A549 (cell line): ENCODE measurements around the gene TCN2. TPM values are rescaled to one million over a fixed set of nuclear protein-coding genes. Genes with fewer than 3 reads are reported as not detected.

ENCODE experiments used
- ATAC-seq, 2 experiments: fragments of 200-7000 bp in 1 of 2; fragments of >200 bp in 1 of 2; cut with Nextera tagmentation in 1 of 2; cut with Tn5 transposase in 1 of 2; 3 replicates each; pipeline versions ENCODE4 v1.8.0 to v1.9.1; 2018 to 2020; ENCODE audit warnings: mild to moderate bottlenecking in 1 of 2, moderate library complexity in 1 of 2
- CTCF ChIA-PET: fragments of 300-600 bp; sonication (Branson Sonifier 250); formaldehyde crosslinking; extraction: SDS; loops from one replicate; lab custom pipeline; 2021; ENCODE audit warnings: antibody characterized with exemption, inconsistent platforms; lab: Yijun Ruan, JAX
- POLR2A ChIA-PET: fragments of 350-600 bp; formaldehyde crosslinking; extraction: SDS; loops from one replicate; lab custom pipeline; 2021; ENCODE audit warnings: antibody characterized with exemption, inconsistent platforms; lab: Yijun Ruan, JAX
- DNase-seq, 2 experiments: peaks; one replicate each; pipeline versions ENCODE4 v3.0.0 to v3.0.0-alpha.2; 2011 to 2016; ENCODE audit warnings: low read depth in 1 of 2, low spot score in 1 of 2
- FAIRE-seq: peaks from 2 replicates; lab custom pipeline; 2011; peaks lifted over from hg19 to GRCh38; lab: Jason Lieb, UNC
- H3K27ac ChIP-seq, 2 experiments: fragments of >200 bp; sonication (Bioruptor Twin); formaldehyde crosslinking; 3 replicates each; pipeline ENCODE4 v1.5.1; 2016 to 2017
- H3K4me1 ChIP-seq: fragments of >200 bp; sonication (Bioruptor Twin); formaldehyde crosslinking; 3 replicates; pipeline ENCODE4 v1.6.1; 2016
- H3K4me2 ChIP-seq: fragments of >200 bp; sonication (Bioruptor Twin); formaldehyde crosslinking; 3 replicates; pipeline ENCODE4 v1.6.1; 2016
- H3K4me3 ChIP-seq: fragments of >200 bp; sonication (Bioruptor Twin); formaldehyde crosslinking; 3 replicates; pipeline ENCODE4 v1.5.1; 2016
- H3K9me3 ChIP-seq: fragments of >200 bp; sonication (Bioruptor Twin); formaldehyde crosslinking; 3 replicates; pipeline ENCODE4 v1.6.1; 2016
- CHD2 ChIP-seq: fragments of 150-350 bp; IDR thresholded peaks from 2 replicates; pipeline ENCODE4 v1.6.1; 2014; ENCODE audit warnings: low read length; ENCODE audit not compliant: partially characterized antibody
- EHF ChIP-seq: fragments of 250-450 bp; sonication (Bioruptor Pico); IDR thresholded peaks from 2 replicates; pipeline ENCODE4 v1.5.0; 2020; ENCODE audit warnings: mild to moderate bottlenecking
- FOSL2 ChIP-seq, 2 experiments: fragments of 450-650 bp in 1 of 2; fragments of >200 bp in 1 of 2; sonication (Bioruptor Twin) in 1 of 2; formaldehyde crosslinking; IDR thresholded peaks; 2 replicates each; pipeline versions ENCODE4 v1.5.0 to v1.6.1; 2016 to 2020; ENCODE audit warnings: mild to moderate bottlenecking in 1 of 2, moderate library complexity in 1 of 2
- FOXS1 ChIP-seq: fragments of 250-450 bp; sonication (Bioruptor Pico); IDR thresholded peaks from 2 replicates; pipeline ENCODE4 v1.5.0; 2020; ENCODE audit warnings: mild to moderate bottlenecking, moderate library complexity
- GATA3 ChIP-seq: IDR thresholded peaks from 2 replicates; pipeline ENCODE4 v1.6.1; 2012; ENCODE audit warnings: borderline replicate concordance
- HEYL ChIP-seq: fragments of 250-450 bp; sonication (Bioruptor Pico); IDR thresholded peaks from 2 replicates; pipeline ENCODE4 v1.8.0; 2021; ENCODE audit warnings: mild to moderate bottlenecking, moderate library complexity
- HOXB13 ChIP-seq: fragments of 250-450 bp; sonication (Bioruptor Pico); IDR thresholded peaks from 2 replicates; pipeline ENCODE4 v1.5.0; 2020; ENCODE audit warnings: low read depth, mild to moderate bottlenecking, moderate library complexity
- JUN ChIP-seq, 2 experiments: fragments of >200 bp; sonication (Bioruptor Twin); formaldehyde crosslinking; IDR thresholded peaks; 2 replicates in 1 of 2; 3 replicates in 1 of 2; pipeline ENCODE4 v1.6.1; 2016 to 2017
- KDM1A ChIP-seq: fragments of 200-600 bp; sonication (generic); IDR thresholded peaks from 2 replicates; pipeline ENCODE4 v1.6.1; 2016; ENCODE audit warnings: low read depth, mild to moderate bottlenecking
- MAZ ChIP-seq: fragments of 150-350 bp; IDR thresholded peaks from 2 replicates; pipeline ENCODE4 v1.6.1; 2014; ENCODE audit warnings: antibody characterized with exemption, low read depth, low read length, borderline replicate concordance
- PBX3 ChIP-seq: IDR thresholded peaks from 2 replicates; pipeline ENCODE4 v1.6.1; 2012
- RAD21 ChIP-seq, 2 experiments: fragments of >200 bp in 1 of 2; sonication (Bioruptor Twin) in 1 of 2; formaldehyde crosslinking in 1 of 2; IDR thresholded peaks in 1 of 2; conservative IDR thresholded peaks in 1 of 2; 2 replicates in 1 of 2; 3 replicates in 1 of 2; pipeline ENCODE4 v1.6.1; 2012 to 2018; ENCODE audit warnings: inconsistent platforms in 1 of 2
- RARB ChIP-seq: fragments of 250-450 bp; sonication (Bioruptor Pico); IDR thresholded peaks from 2 replicates; pipeline ENCODE4 v1.8.0; 2021; ENCODE audit warnings: mild to moderate bottlenecking, moderate library complexity
- RNF2 ChIP-seq: fragments of 200-600 bp; sonication (generic); IDR thresholded peaks from 2 replicates; pipeline ENCODE4 v1.6.1; 2016; ENCODE audit warnings: low read depth, mild to moderate bottlenecking, antibody characterized with exemption, moderate library complexity, borderline replicate concordance
- SMC3 ChIP-seq: fragments of >200 bp; sonication (Bioruptor Twin); formaldehyde crosslinking; IDR thresholded peaks from 3 replicates; pipeline ENCODE4 v1.6.1; 2018; ENCODE audit warnings: inconsistent platforms
- WGBS: methylation state at CpG from one replicate; pipeline ENCODE4 v1.1.6; 2017; ENCODE audit errors: missing lambda C conversion rate; 5-methylcytosine and 5-hydroxymethylcytosine counted together
- polyA plus RNA-seq, 4 experiments: library from polyadenylated mRNA; depleted of rRNA in 3 of 4; stranded (reverse); fragments of >200 nt; fragmentation: RNase III in 1 of 4; extraction: RNeasy Plus Mini Kit Qiagen cat#74134 plus additional on column Dnase treatment in 1 of 4; gene quantifications; 2 replicates in 3 of 4; 3 replicates in 1 of 4; pipeline ENCODE4 v1.2.3, GENCODE V29; 2011 to 2017
- TF ChIP-seq, protein P1 (sequence below): fragments of 200-600 bp; sonication (generic); IDR thresholded peaks from 2 replicates; pipeline ENCODE4 v1.6.1; 2016; ENCODE audit warnings: antibody characterized with exemption, mild to moderate bottlenecking, moderate library complexity
- TF ChIP-seq, protein P2 (sequence below): IDR thresholded peaks from 2 replicates; pipeline ENCODE4 v1.6.1; 2012; ENCODE audit warnings: low read depth, borderline replicate concordance
- TF ChIP-seq, protein P3 (sequence below): fragments of >200 bp; sonication (Bioruptor Twin); formaldehyde crosslinking; IDR thresholded peaks from 2 replicates; pipeline ENCODE4 v1.6.1; 2016
- TF ChIP-seq, protein P4 (sequence below): fragments of 450-650 bp; IDR thresholded peaks from 2 replicates; pipeline ENCODE4 v1.6.1; 2014; ENCODE audit warnings: antibody characterized with exemption
- TF ChIP-seq, protein P5 (sequence below): fragments of 250-450 bp; sonication (Bioruptor Pico); IDR thresholded peaks from 2 replicates; pipeline ENCODE4 v1.5.0; 2021; ENCODE audit warnings: mild to moderate bottlenecking, moderate library complexity, borderline replicate concordance

TCN2 gene
- polyA plus RNA-seq, 2 of the 4 experiments (the other 2 are of a cell fraction), result 3.9 to 4.3 TPM

GRCh38 chr22:30664798-30665197, 57.8 kb downstream of the TCN2 start:
- Histone ChIP-seq H3K27ac (no peak overlapping the region), H3K4me3 (no peak overlapping the region)
- WGBS, result over 99% methylated on average over 13 of the region's 13 CpGs
- POLR2A ChIA-PET, result no interaction called here
- TF ChIP-seq MAZ, result no peak
- no peak for TF ChIP-seq CHD2
- TF ChIP-seq, protein P1, sequence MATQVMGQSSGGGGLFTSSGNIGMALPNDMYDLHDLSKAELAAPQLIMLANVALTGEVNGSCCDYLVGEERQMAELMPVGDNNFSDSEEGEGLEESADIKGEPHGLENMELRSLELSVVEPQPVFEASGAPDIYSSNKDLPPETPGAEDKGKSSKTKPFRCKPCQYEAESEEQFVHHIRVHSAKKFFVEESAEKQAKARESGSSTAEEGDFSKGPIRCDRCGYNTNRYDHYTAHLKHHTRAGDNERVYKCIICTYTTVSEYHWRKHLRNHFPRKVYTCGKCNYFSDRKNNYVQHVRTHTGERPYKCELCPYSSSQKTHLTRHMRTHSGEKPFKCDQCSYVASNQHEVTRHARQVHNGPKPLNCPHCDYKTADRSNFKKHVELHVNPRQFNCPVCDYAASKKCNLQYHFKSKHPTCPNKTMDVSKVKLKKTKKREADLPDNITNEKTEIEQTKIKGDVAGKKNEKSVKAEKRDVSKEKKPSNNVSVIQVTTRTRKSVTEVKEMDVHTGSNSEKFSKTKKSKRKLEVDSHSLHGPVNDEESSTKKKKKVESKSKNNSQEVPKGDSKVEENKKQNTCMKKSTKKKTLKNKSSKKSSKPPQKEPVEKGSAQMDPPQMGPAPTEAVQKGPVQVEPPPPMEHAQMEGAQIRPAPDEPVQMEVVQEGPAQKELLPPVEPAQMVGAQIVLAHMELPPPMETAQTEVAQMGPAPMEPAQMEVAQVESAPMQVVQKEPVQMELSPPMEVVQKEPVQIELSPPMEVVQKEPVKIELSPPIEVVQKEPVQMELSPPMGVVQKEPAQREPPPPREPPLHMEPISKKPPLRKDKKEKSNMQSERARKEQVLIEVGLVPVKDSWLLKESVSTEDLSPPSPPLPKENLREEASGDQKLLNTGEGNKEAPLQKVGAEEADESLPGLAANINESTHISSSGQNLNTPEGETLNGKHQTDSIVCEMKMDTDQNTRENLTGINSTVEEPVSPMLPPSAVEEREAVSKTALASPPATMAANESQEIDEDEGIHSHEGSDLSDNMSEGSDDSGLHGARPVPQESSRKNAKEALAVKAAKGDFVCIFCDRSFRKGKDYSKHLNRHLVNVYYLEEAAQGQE, result no peak
- TF ChIP-seq SMC3, result no peak
- no peak for TF ChIP-seq FOSL2 (IDR thresholded peaks at IDR 0.05)
- TF ChIP-seq FOSL2 (CRISPR knock-in tag; IDR thresholded peaks at IDR 0.05), result no peak
- TF ChIP-seq, protein P2, sequence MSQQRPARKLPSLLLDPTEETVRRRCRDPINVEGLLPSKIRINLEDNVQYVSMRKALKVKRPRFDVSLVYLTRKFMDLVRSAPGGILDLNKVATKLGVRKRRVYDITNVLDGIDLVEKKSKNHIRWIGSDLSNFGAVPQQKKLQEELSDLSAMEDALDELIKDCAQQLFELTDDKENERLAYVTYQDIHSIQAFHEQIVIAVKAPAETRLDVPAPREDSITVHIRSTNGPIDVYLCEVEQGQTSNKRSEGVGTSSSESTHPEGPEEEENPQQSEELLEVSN, result no peak
- no peak for TF ChIP-seq HOXB13 (CRISPR knock-in tag)
- TF ChIP-seq EHF (CRISPR knock-in tag), result no peak
- TF ChIP-seq RNF2, result no peak
- TF ChIP-seq, all 56 proteins: peak for 0
- no peak for ATAC-seq
- DNase-seq, result no peak
- CTCF ChIA-PET, result interaction anchor here (1.3 kb wide), 1 partner anchor 30 kb away, joined by 4 read pairs; no protein-coding TSS in a partner anchor
- H3K4me1 ChIP-seq, result peaks cover 6% of the 10 kb centered on the region; the same call in 1 of the 3 replicates
- no peak overlapping the region for H3K4me2 ChIP-seq
- H3K9me3 ChIP-seq, result no peaks in the 10 kb centered on the region
- no peak for FAIRE-seq

- TF ChIP-seq, protein P2, result no peak
- no peak for TF ChIP-seq HEYL (CRISPR knock-in tag)
- TF ChIP-seq HOXB13 (CRISPR knock-in tag), result no peak
- no peak for TF ChIP-seq RAD21 (conservative IDR thresholded peaks at IDR 0.05 in 1 of 2, IDR thresholded peaks at IDR 0.05 in 1 of 2)
- no peak for TF ChIP-seq FOXS1 (CRISPR knock-in tag)
- TF ChIP-seq, protein P3, sequence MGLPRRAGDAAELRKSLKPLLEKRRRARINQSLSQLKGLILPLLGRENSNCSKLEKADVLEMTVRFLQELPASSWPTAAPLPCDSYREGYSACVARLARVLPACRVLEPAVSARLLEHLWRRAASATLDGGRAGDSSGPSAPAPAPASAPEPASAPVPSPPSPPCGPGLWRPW, result no peak
- TF ChIP-seq, protein P4, sequence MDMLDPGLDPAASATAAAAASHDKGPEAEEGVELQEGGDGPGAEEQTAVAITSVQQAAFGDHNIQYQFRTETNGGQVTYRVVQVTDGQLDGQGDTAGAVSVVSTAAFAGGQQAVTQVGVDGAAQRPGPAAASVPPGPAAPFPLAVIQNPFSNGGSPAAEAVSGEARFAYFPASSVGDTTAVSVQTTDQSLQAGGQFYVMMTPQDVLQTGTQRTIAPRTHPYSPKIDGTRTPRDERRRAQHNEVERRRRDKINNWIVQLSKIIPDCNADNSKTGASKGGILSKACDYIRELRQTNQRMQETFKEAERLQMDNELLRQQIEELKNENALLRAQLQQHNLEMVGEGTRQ, result no peak
- no peak for TF ChIP-seq JUN (IDR thresholded peaks at IDR 0.05)
These were observed 58.3 kb downstream of the TCN2 start for GRCh38 chr22:30665266-30665665.

DNA sequence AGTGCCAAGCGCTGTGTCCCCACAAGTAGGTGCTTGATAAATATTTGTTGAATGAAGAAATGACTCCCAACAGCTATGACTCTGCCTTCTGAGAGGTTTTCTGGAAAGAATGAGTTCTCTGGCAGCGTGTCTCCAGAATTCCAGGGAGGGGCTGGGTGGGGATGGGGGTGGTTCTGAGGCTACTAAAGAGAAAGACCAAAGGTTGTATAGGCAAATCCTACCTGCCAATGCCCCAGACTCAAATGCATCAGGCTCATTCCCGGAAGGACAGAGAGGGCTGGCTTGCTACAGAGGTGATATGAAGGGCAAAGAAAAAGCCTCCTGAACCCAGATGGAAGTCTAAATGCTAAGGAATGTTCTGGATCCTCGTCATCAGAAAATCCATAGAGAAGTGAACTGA, 58.8 kb downstream of the TCN2 start:
- ChIA-PET CTCF (no interaction called here), POLR2A (no interaction called here)
- no peaks in the 10 kb centered on the region for H3K9me3 ChIP-seq
- ATAC-seq (no peak), FAIRE-seq (no peak), DNase-seq (no peak)
- no peak overlapping the region for H3K4me3 ChIP-seq
- 88% methylated on average over 3 of the region's 4 CpGs for WGBS
- no peak overlapping the region for H3K27ac ChIP-seq
- H3K4me1 ChIP-seq, result peaks cover 6% of the 10 kb centered on the region; the same call in 1 of the 3 replicates
- H3K4me2 ChIP-seq, result no peak overlapping the region
- TF ChIP-seq RARB (CRISPR knock-in tag) (no peak), FOSL2 (IDR thresholded peaks at IDR 0.05) (no peak), FOSL2 (CRISPR knock-in tag; IDR thresholded peaks at IDR 0.05) (no peak), PBX3 (no peak), GATA3 (no peak), KDM1A (no peak), HOXB13 (CRISPR knock-in tag) (no peak), EHF (CRISPR knock-in tag) (no peak)
- TF ChIP-seq, protein P5, sequence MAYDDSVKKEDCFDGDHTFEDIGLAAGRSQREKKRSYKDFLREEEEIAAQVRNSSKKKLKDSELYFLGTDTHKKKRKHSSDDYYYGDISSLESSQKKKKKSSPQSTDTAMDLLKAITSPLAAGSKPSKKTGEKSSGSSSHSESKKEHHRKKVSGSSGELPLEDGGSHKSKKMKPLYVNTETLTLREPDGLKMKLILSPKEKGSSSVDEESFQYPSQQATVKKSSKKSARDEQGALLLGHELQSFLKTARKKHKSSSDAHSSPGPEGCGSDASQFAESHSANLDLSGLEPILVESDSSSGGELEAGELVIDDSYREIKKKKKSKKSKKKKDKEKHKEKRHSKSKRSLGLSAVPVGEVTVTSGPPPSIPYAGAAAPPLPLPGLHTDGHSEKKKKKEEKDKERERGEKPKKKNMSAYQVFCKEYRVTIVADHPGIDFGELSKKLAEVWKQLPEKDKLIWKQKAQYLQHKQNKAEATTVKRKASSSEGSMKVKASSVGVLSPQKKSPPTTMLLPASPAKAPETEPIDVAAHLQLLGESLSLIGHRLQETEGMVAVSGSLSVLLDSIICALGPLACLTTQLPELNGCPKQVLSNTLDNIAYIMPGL (CRISPR knock-in tag), result no peak

More at GRCh38 chr22:30665266-30665665, 58.3 kb downstream of the TCN2 start:
- Histone ChIP-seq H3K27ac (no peak overlapping the region), H3K4me1 (peaks cover 6% of the 10 kb centered on the region; the same call in 1 of the 3 replicates), H3K4me2 (no peak overlapping the region), H3K4me3 (no peak overlapping the region), H3K9me3 (no peaks in the 10 kb centered on the region)
- CTCF ChIA-PET, result interaction anchor here (1.3 kb wide), 1 partner anchor 31 kb away, joined by 4 read pairs; no protein-coding TSS in a partner anchor
- no peak for ATAC-seq
- WGBS, result 57% methylated on average over 2 of the region's 2 CpGs
- no peak for DNase-seq
- POLR2A ChIA-PET, result no interaction called here
- no peak for FAIRE-seq
